H9 (cell line): ENCODE data around the gene DLG2. TPM values are rescaled to one million over a fixed set of nuclear protein-coding genes. Genes with fewer than 3 reads are reported as not detected.

Source experiments
- DNase-seq: peaks from one replicate; pipeline ENCODE4 v3.0.0-alpha.2; 2017
- H2AFZ ChIP-seq: one replicate; pipeline ENCODE4 v1.6.1; 2013; ENCODE audit warnings: mild to moderate bottlenecking, low read length, control low read depth, moderate library complexity
- H2AK5ac ChIP-seq: 2 replicates; pipeline ENCODE4 v1.6.1; 2013; ENCODE audit warnings: low read length, control low read depth, mixed read lengths; ENCODE audit not compliant: insufficient read length
- H2BK120ac ChIP-seq: one replicate; pipeline ENCODE4 v1.6.1; 2013; ENCODE audit warnings: low read depth, mild to moderate bottlenecking, low read length, control low read depth, inconsistent platforms; ENCODE audit not compliant: poor library complexity, severe bottlenecking
- H2BK12ac ChIP-seq: 2 replicates; pipeline ENCODE4 v1.6.1; 2013; ENCODE audit warnings: low read length, control low read depth, mixed read lengths, low read depth; ENCODE audit not compliant: insufficient read length
- H2BK15ac ChIP-seq: 2 replicates; pipeline ENCODE4 v1.6.1; 2013; ENCODE audit warnings: low read depth, low read length, control low read depth
- H2BK20ac ChIP-seq: one replicate; pipeline ENCODE4 v1.6.1; 2013; ENCODE audit warnings: low read depth, mild to moderate bottlenecking, low read length, control low read depth, inconsistent platforms; ENCODE audit not compliant: poor library complexity, severe bottlenecking
- H2BK5ac ChIP-seq: 2 replicates; pipeline ENCODE4 v1.6.1; 2013; ENCODE audit warnings: low read length, control low read depth, mixed read lengths; ENCODE audit not compliant: insufficient read length
- H3K14ac ChIP-seq: 2 replicates; pipeline ENCODE4 v1.6.1; 2013; ENCODE audit warnings: low read length, control low read depth; ENCODE audit not compliant: insufficient read depth
- H3K18ac ChIP-seq: 2 replicates; pipeline ENCODE4 v1.6.1; 2013; ENCODE audit warnings: low read depth, mild to moderate bottlenecking, mixed read lengths, low read length, control low read depth; ENCODE audit not compliant: insufficient read length
- H3K23ac ChIP-seq: 2 replicates; pipeline ENCODE4 v1.6.1; 2013; ENCODE audit warnings: low read length, control low read depth, mixed read lengths, low read depth; ENCODE audit not compliant: insufficient read length
- H3K23me2 ChIP-seq: 2 replicates; pipeline ENCODE4 v1.6.1; 2013; ENCODE audit warnings: low read depth, mild to moderate bottlenecking, mixed read lengths, low read length, control low read depth; ENCODE audit not compliant: insufficient read length, poor library complexity, severe bottlenecking
- H3K27ac ChIP-seq: 2 replicates; pipeline ENCODE4 v1.5.1; 2013; ENCODE audit warnings: low read length, control low read depth, mixed read lengths, low read depth; ENCODE audit not compliant: insufficient read length
- H3K27me3 ChIP-seq: 2 replicates; pipeline ENCODE4 v1.6.1; 2013; ENCODE audit warnings: low read length, control low read depth, inconsistent platforms; ENCODE audit not compliant: insufficient read depth
- H3K4ac ChIP-seq: 2 replicates; pipeline ENCODE4 v1.6.1; 2013; ENCODE audit warnings: low read depth, mild to moderate bottlenecking, control low read depth, inconsistent platforms, low read length, moderate library complexity
- H3K4me1 ChIP-seq: 2 replicates; pipeline ENCODE4 v1.6.1; 2013; ENCODE audit warnings: low read length, control low read depth, inconsistent platforms; ENCODE audit not compliant: insufficient read depth
- H3K4me2 ChIP-seq: 2 replicates; pipeline ENCODE4 v1.6.1; 2013; ENCODE audit warnings: low read length, control low read depth, mixed read lengths; ENCODE audit not compliant: insufficient read length, insufficient read depth
- H3K56ac ChIP-seq: 2 replicates; pipeline ENCODE4 v1.6.1; 2013; ENCODE audit warnings: low read depth, mild to moderate bottlenecking, mixed read lengths, low read length, control low read depth; ENCODE audit not compliant: insufficient read length
- H3K79me1 ChIP-seq: 2 replicates; pipeline ENCODE4 v1.6.1; 2013; ENCODE audit warnings: low read depth, mild to moderate bottlenecking, moderate library complexity, low read length, control low read depth, inconsistent platforms; ENCODE audit not compliant: insufficient read depth, poor library complexity, severe bottlenecking
- H3K79me2 ChIP-seq: 2 replicates; pipeline ENCODE4 v1.6.1; 2013; ENCODE audit warnings: low read length, control low read depth, inconsistent platforms; ENCODE audit not compliant: insufficient read depth
- H3K9ac ChIP-seq: 2 replicates; pipeline ENCODE4 v1.6.1; 2013; ENCODE audit warnings: low read length, control low read depth, mixed read lengths; ENCODE audit not compliant: insufficient read length; ENCODE audit errors: extremely low read depth
- H3K9me3 ChIP-seq: one replicate; pipeline ENCODE4 v1.6.1; 2013; ENCODE audit warnings: low read depth, low read length, inconsistent platforms; ENCODE audit not compliant: control insufficient read depth
- H3T11ph ChIP-seq: one replicate; pipeline ENCODE4 v1.6.1; 2013; ENCODE audit warnings: mild to moderate bottlenecking, low read length, control low read depth, inconsistent platforms
- H4K20me1 ChIP-seq: one replicate; pipeline ENCODE4 v1.6.1; 2013; ENCODE audit not compliant: control insufficient read depth, insufficient read length, insufficient read depth
- H4K5ac ChIP-seq: 2 replicates; pipeline ENCODE4 v1.6.1; 2013; ENCODE audit warnings: low read depth, mild to moderate bottlenecking, mixed read lengths, low read length, control low read depth; ENCODE audit not compliant: insufficient read length
- H4K8ac ChIP-seq: replicated peaks from 2 replicates; pipeline ENCODE4 v1.6.1; 2013; ENCODE audit warnings: low read length, control low read depth, mixed read lengths, low read depth; ENCODE audit not compliant: insufficient read length
- H4K91ac ChIP-seq: 2 replicates; pipeline ENCODE4 v1.6.1; 2013; ENCODE audit warnings: low read depth, mild to moderate bottlenecking, moderate library complexity, mixed read lengths, low read length, control low read depth; ENCODE audit not compliant: insufficient read length
- H3K27ac Mint-ChIP-seq, 3 experiments: 2 replicates in 2 of 3; 3 replicates in 1 of 3; pipeline ENCODE4 v1.8.0; 2020 to 2021; ENCODE audit warnings: mixed read lengths in 3 of 3, mild to moderate bottlenecking in 1 of 3, moderate library complexity in 1 of 3
- H3K27me3 Mint-ChIP-seq: 2 replicates; pipeline ENCODE4 v1.8.0; 2021; ENCODE audit warnings: low read depth, mild to moderate bottlenecking, moderate library complexity, mixed read lengths
- H3K36me3 Mint-ChIP-seq, 3 experiments: 2 replicates in 2 of 3; 3 replicates in 1 of 3; pipeline ENCODE4 v1.8.0; 2020 to 2021; ENCODE audit warnings: low read depth in 3 of 3, mixed read lengths in 3 of 3; ENCODE audit not compliant: insufficient read depth in 1 of 3
- H3K4me1 Mint-ChIP-seq, 2 experiments: 2 replicates each; pipeline ENCODE4 v1.8.0; 2020; ENCODE audit warnings: mixed read lengths in 2 of 2
- H3K4me3 Mint-ChIP-seq, 2 experiments: 2 replicates in 1 of 2; 3 replicates in 1 of 2; pipeline ENCODE4 v1.8.0; 2020 to 2021; ENCODE audit warnings: mild to moderate bottlenecking in 2 of 2, mixed read lengths in 2 of 2, moderate library complexity in 1 of 2
- H3K9me3 Mint-ChIP-seq, 2 experiments: 2 replicates in 1 of 2; 3 replicates in 1 of 2; pipeline ENCODE4 v1.8.0; 2020; ENCODE audit warnings: mild to moderate bottlenecking in 2 of 2, mixed read lengths in 2 of 2, moderate library complexity in 1 of 2
- CTCF ChIP-seq: fragments of 200-600 bp; sonication (generic); conservative IDR thresholded peaks from 3 replicates; pipeline ENCODE4 v1.8.0; 2021; ENCODE audit warnings: antibody characterized with exemption, mild to moderate bottlenecking
- WGBS: extraction: QIAGEN DNeasy Blood & Tissue Kit; methylation state at CpG from one replicate; pipeline ENCODE4 v1.1.7; 2013; ENCODE audit warnings: missing lambda C conversion rate, low lambda C conversion rate, mixed read lengths; ENCODE audit not compliant: insufficient read length; ENCODE audit errors: extremely low coverage; 5-methylcytosine and 5-hydroxymethylcytosine counted together
- total RNA-seq: library from RNA; stranded (reverse); gene quantifications from 2 replicates; pipeline ENCODE4 v1.2.1, GENCODE V29; 2021

Gene DLG2
- total RNA-seq, 1 experiment from 2014 or later, result 8.0 TPM

DNA sequence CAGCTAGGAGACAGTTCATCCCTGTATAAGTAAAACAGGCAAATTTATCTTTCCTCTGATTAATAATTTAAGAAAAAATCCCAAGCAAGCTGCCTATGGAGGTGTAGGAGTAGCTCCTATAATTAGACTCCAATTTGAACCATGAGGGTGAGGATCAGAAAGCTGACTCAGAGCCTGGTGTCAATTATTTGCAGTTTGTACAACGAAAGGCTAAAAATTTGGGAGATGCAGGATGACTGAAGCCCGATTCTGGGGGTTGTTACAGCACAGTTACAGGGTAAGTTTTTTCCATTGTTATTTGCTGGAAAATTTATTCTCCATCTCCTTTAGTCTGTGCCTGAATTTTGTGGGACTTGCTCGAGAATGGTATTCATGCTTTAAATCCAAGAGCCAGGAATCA, 1981.6 kb downstream of the DLG2 start:
- no peak overlapping the region for H3T11ph ChIP-seq
- H4K8ac ChIP-seq, result no peak overlapping the region
- no peak overlapping the region for H3K27ac ChIP-seq
- no peaks in the 10 kb centered on the region for H3K23me2 ChIP-seq
- H3K79me2 ChIP-seq, result no peaks in the 10 kb centered on the region
- H2BK120ac ChIP-seq, result no peak overlapping the region
- no peak overlapping the region for H3K23ac ChIP-seq
- no peak overlapping the region for H2BK5ac ChIP-seq
- H3K27me3 Mint-ChIP-seq, result no peaks in the 10 kb centered on the region
- no peak for TF ChIP-seq CTCF
- no peak overlapping the region for H3K14ac ChIP-seq
- no peak overlapping the region for H2BK12ac ChIP-seq
- WGBS, result no CpG with 5 or more reads among the region's 3 CpGs
- H3K9me3 ChIP-seq, result no peaks in the 10 kb centered on the region
- H4K20me1 ChIP-seq, result no peaks in the 10 kb centered on the region
- no peaks in the 10 kb centered on the region for H3K79me1 ChIP-seq
- no peak overlapping the region for H4K91ac ChIP-seq
- H4K5ac ChIP-seq, result no peak overlapping the region
- H2AFZ ChIP-seq, result no peak overlapping the region
- H3K4ac ChIP-seq, result no peak overlapping the region
- H2BK20ac ChIP-seq, result no peak overlapping the region
- H3K27me3 ChIP-seq, result no peaks in the 10 kb centered on the region
- DNase-seq, result no peak
- no peak overlapping the region for H3K18ac ChIP-seq
- no peak overlapping the region for H3K56ac ChIP-seq
- H3K36me3 Mint-ChIP-seq, result no peaks in the 10 kb centered on the region
- no peak overlapping the region for H3K4me2 ChIP-seq
- H3K9me3 Mint-ChIP-seq, result no peaks in the 10 kb centered on the region
- no peak overlapping the region for H3K4me3 Mint-ChIP-seq
- H3K4me1 ChIP-seq, result peaks cover 7% of the 10 kb centered on the region; the same call in 1 of the 2 replicates
- no peak overlapping the region for H3K27ac Mint-ChIP-seq
- no peak overlapping the region for H2BK15ac ChIP-seq
- no peak overlapping the region for H2AK5ac ChIP-seq
- H3K4me1 Mint-ChIP-seq, result peaks cover 10 to 16% of the 10 kb centered on the region in 2 experiments
- H3K9ac ChIP-seq, result no peak overlapping the region
